Measurements from ENCODE around the gene AMN1.

Gene AMN1

GRCh38 chr12:31627456-31628054 is 101.3 kb downstream of the AMN1 start:
- DNase-seq, result no peak

- no peak for DNase-seq
These were observed 102.4 kb downstream of the AMN1 start for GRCh38 chr12:31626270-31626995.

GRCh38 chr12:31622038-31622437 is 106.8 kb downstream of the AMN1 start:
- DNase-seq, result no peak

Measured in CD4-positive, alpha-beta T cell treated with Interleukin-15 for 1 hour (primary cell).